Inflammatory macrophage treated with lipopolysaccharide for 1 hour (primary cell): Measurements from ENCODE around the gene TRHDE.
"Not testable (repeated sequence)": the region's sequence is repeated elsewhere in the genome, so short reads cannot be mapped to it uniquely, and the experiment has no call there.

Source experiments
- DNase-seq, 2 donors: peaks; one replicate each; pipeline ENCODE4 v3.0.0-alpha.2; 2020 to 2022

The TRHDE gene

GRCh38 chr12:72535212-72535990 lies 263.2 kb downstream of the TRHDE start:
- no peak for DNase-seq

- no peak for DNase-seq
Measured at GRCh38 chr12:72540811-72541210, 268.6 kb downstream of the TRHDE start.

GRCh38 chr12:72543777-72544467 lies 271.8 kb downstream of the TRHDE start:
- DNase-seq, result no peak

GRCh38 chr12:72546106-72546505 lies 273.9 kb downstream of the TRHDE start:
- DNase-seq, result no peak

- DNase-seq, result no peak
Measured at GRCh38 chr12:72547573-72547972, 275.4 kb downstream of the TRHDE start.

GRCh38 chr12:72549184-72549583 lies 277.0 kb downstream of the TRHDE start:
- no peak for DNase-seq

- DNase-seq, result no peak
Measured at GRCh38 chr12:72560003-72560769, 288.0 kb downstream of the TRHDE start.

- peak; percentile 1 to 49 for DNase-seq
Measured at GRCh38 chr12:72570601-72571000, 298.4 kb downstream of the TRHDE start.

GRCh38 chr12:72574138-72574537 lies 302.0 kb downstream of the TRHDE start:
- no peak for DNase-seq

GRCh38 chr12:72578327-72578726 lies 306.2 kb downstream of the TRHDE start:
- no peak for DNase-seq

- no peak for DNase-seq
Measured at GRCh38 chr12:72586456-72586855, 314.3 kb downstream of the TRHDE start.

GRCh38 chr12:72602581-72602980 lies 330.4 kb downstream of the TRHDE start:
- no peak for DNase-seq

- no peak for DNase-seq
Measured at GRCh38 chr12:72605975-72606374, 333.8 kb downstream of the TRHDE start.

- DNase-seq, result no peak
Measured at GRCh38 chr12:72610342-72610741, 338.2 kb downstream of the TRHDE start.

- DNase-seq, result no peak
Measured at GRCh38 chr12:72610854-72611358, 338.7 kb downstream of the TRHDE start.

- no peak for DNase-seq
Measured at GRCh38 chr12:72612171-72612570, 340.0 kb downstream of the TRHDE start.

- no peak for DNase-seq
Measured at GRCh38 chr12:72618764-72619163, 346.6 kb downstream of the TRHDE start.

- DNase-seq, result no peak
Measured at GRCh38 chr12:72622556-72622955, 350.4 kb downstream of the TRHDE start.

GRCh38 chr12:72631926-72632685 lies 359.9 kb downstream of the TRHDE start:
- DNase-seq, result no peak

GRCh38 chr12:72642706-72643105 lies 370.5 kb downstream of the TRHDE start:
- no peak for DNase-seq

- DNase-seq, result no peak
Measured at GRCh38 chr12:72647139-72647538, 375.0 kb downstream of the TRHDE start.

- no peak for DNase-seq
Measured at GRCh38 chr12:72658615-72659014, 386.4 kb downstream of the TRHDE start.

GRCh38 chr12:72660174-72660573 lies 388.0 kb downstream of the TRHDE start:
- not testable (repeated sequence) for DNase-seq
